WTC11 (cell line): ENCODE measurements around the gene RUVBL2. TPM values are rescaled to one million over a fixed set of nuclear protein-coding genes. Genes with fewer than 3 reads are reported as not detected.

Experiments used
- ATAC-seq: fragments of 200-7000 bp; cut with Tn5 transposase; 2 replicates; pipeline ENCODE4 v1.10.0; 2021; ENCODE audit warnings: mild to moderate bottlenecking, moderate library complexity
- CTCF ChIA-PET: fragments of 300-600 bp; sonication (Branson Sonifier 250); formaldehyde crosslinking; loops from one replicate; lab custom pipeline; 2021; ENCODE audit warnings: antibody characterized with exemption; lab: Charles Lee
- POLR2A ChIA-PET: fragments of 350-600 bp; sonication (Branson Sonifier 250); formaldehyde crosslinking; loops from one replicate; lab custom pipeline; 2021; ENCODE audit warnings: antibody characterized with exemption; lab: Charles Lee
- DNase-seq: peaks from one replicate; pipeline ENCODE4 v3.0.0; 2021; ENCODE audit warnings: low spot score
- H3K27ac Mint-ChIP-seq: 2 replicates; pipeline ENCODE4 v1.8.0; 2021; ENCODE audit warnings: mixed read lengths
- H3K27me3 Mint-ChIP-seq: 2 replicates; pipeline ENCODE4 v1.8.0; 2021; ENCODE audit warnings: low read depth, mild to moderate bottlenecking, moderate library complexity, mixed read lengths
- H3K36me3 Mint-ChIP-seq: 2 replicates; pipeline ENCODE4 v1.8.0; 2021; ENCODE audit warnings: mixed read lengths
- H3K4me1 Mint-ChIP-seq: 2 replicates; pipeline ENCODE4 v1.8.0; 2022; ENCODE audit warnings: mixed read lengths
- H3K4me3 Mint-ChIP-seq: 2 replicates; pipeline ENCODE4 v1.8.0; 2021; ENCODE audit warnings: mild to moderate bottlenecking, moderate library complexity, mixed read lengths
- H3K9me3 Mint-ChIP-seq: 2 replicates; pipeline ENCODE4 v1.8.0; 2021; ENCODE audit warnings: mixed read lengths
- ATF1 ChIP-seq: sonication (generic); formaldehyde crosslinking; IDR thresholded peaks from 2 replicates; pipeline ENCODE4 v1.8.1; 2023; ENCODE audit warnings: mild to moderate bottlenecking, moderate library complexity, missing genetic modification reagents
- ATF3 ChIP-seq: sonication (generic); formaldehyde crosslinking; conservative IDR thresholded peaks from 2 replicates; pipeline ENCODE4 v1.8.1; 2022; ENCODE audit warnings: mild to moderate bottlenecking, missing genetic modification reagents
- E2F4 ChIP-seq: sonication (generic); formaldehyde crosslinking; IDR thresholded peaks from 2 replicates; pipeline ENCODE4 v1.8.1; 2022; ENCODE audit warnings: low read depth, mild to moderate bottlenecking, moderate library complexity, missing genetic modification reagents, borderline replicate concordance
- GABPB1 ChIP-seq: sonication (generic); formaldehyde crosslinking; IDR thresholded peaks from 2 replicates; pipeline ENCODE4 v1.8.1; 2023; ENCODE audit warnings: mild to moderate bottlenecking, missing genetic modification reagents
- IRF1 ChIP-seq: sonication (generic); formaldehyde crosslinking; IDR thresholded peaks from 2 replicates; pipeline ENCODE4 v1.8.0; 2023; ENCODE audit warnings: missing genetic modification reagents
- NFATC4 ChIP-seq: fragments of 250-450 bp; sonication (Bioruptor Pico); IDR thresholded peaks from 2 replicates; pipeline ENCODE4 v1.9.0; 2021; ENCODE audit warnings: mild to moderate bottlenecking
- NFE2L1 ChIP-seq: sonication (generic); formaldehyde crosslinking; IDR thresholded peaks from 2 replicates; pipeline ENCODE4 v1.8.1; 2023; ENCODE audit warnings: missing genetic modification reagents
- TCF7 ChIP-seq: sonication (generic); formaldehyde crosslinking; IDR thresholded peaks from 2 replicates; pipeline ENCODE4 v1.8.0; 2022; ENCODE audit warnings: mild to moderate bottlenecking, low read depth, missing genetic modification reagents, moderate library complexity
- ZBTB21 ChIP-seq: sonication (generic); formaldehyde crosslinking; IDR thresholded peaks from 2 replicates; pipeline ENCODE4 v1.8.1; 2023; ENCODE audit warnings: mild to moderate bottlenecking, missing genetic modification reagents, borderline replicate concordance
- ZNF121 ChIP-seq: sonication (generic); formaldehyde crosslinking; IDR thresholded peaks from 2 replicates; pipeline ENCODE4 v1.8.0; 2023; ENCODE audit warnings: missing genetic modification reagents
- ZNF219 ChIP-seq: sonication (generic); formaldehyde crosslinking; IDR thresholded peaks from 2 replicates; pipeline ENCODE4 v1.8.0; 2023; ENCODE audit warnings: missing genetic modification reagents, mild to moderate bottlenecking, borderline replicate concordance
- ZNF232 ChIP-seq: sonication (generic); formaldehyde crosslinking; IDR thresholded peaks from 2 replicates; pipeline ENCODE4 v1.8.0; 2022; ENCODE audit warnings: mild to moderate bottlenecking, missing genetic modification reagents
- ZNF263 ChIP-seq: sonication (generic); formaldehyde crosslinking; IDR thresholded peaks from 2 replicates; pipeline ENCODE4 v1.8.1; 2022; ENCODE audit warnings: low read depth, mild to moderate bottlenecking, moderate library complexity, missing genetic modification reagents
- total RNA-seq: library from RNA; stranded (reverse); gene quantifications from 3 replicates; pipeline ENCODE4 v1.2.3, GENCODE V29; 2021
- TF ChIP-seq, protein P1 (sequence below): sonication (generic); formaldehyde crosslinking; IDR thresholded peaks from 2 replicates; pipeline ENCODE4 v1.8.1; 2023; ENCODE audit warnings: mild to moderate bottlenecking, missing genetic modification reagents
- TF ChIP-seq, protein P2 (sequence below): sonication (generic); formaldehyde crosslinking; IDR thresholded peaks from 2 replicates; pipeline ENCODE4 v1.8.0; 2022; ENCODE audit warnings: mild to moderate bottlenecking, missing genetic modification reagents
- TF ChIP-seq, protein P3 (sequence below): sonication (generic); formaldehyde crosslinking; IDR thresholded peaks from 2 replicates; pipeline ENCODE4 v1.8.1; 2022; ENCODE audit warnings: low read depth, missing genetic modification reagents, borderline replicate concordance
- TF ChIP-seq, protein P4 (sequence below): sonication (generic); formaldehyde crosslinking; IDR thresholded peaks from 2 replicates; pipeline ENCODE4 v1.8.0; 2023; ENCODE audit warnings: mild to moderate bottlenecking, missing genetic modification reagents

Gene RUVBL2
- total RNA-seq, 1 experiment from 2014 or later, result 178 TPM

DNA sequence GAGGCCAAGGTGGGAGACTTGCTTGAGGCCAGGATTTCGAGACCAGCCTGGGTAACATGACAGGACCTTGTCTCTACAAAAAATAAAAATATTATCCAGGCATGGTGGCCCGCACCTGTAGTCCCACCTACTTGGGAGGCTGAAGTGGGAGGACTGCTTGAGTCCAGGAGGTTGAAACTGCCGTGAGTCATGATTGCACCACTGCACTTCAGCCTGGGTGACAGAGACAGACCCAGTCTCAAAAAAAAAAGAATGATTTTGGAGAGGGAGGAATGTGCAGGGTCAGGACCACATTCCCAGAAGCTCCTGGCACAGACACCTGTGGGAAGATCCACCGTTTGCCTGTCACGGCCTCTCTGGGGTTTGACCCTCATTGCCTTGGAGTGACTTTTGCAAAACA lies 48.3 kb upstream of the RUVBL2 start (continued):
- TF ChIP-seq, protein P1, sequence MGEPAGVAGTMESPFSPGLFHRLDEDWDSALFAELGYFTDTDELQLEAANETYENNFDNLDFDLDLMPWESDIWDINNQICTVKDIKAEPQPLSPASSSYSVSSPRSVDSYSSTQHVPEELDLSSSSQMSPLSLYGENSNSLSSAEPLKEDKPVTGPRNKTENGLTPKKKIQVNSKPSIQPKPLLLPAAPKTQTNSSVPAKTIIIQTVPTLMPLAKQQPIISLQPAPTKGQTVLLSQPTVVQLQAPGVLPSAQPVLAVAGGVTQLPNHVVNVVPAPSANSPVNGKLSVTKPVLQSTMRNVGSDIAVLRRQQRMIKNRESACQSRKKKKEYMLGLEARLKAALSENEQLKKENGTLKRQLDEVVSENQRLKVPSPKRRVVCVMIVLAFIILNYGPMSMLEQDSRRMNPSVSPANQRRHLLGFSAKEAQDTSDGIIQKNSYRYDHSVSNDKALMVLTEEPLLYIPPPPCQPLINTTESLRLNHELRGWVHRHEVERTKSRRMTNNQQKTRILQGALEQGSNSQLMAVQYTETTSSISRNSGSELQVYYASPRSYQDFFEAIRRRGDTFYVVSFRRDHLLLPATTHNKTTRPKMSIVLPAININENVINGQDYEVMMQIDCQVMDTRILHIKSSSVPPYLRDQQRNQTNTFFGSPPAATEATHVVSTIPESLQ (CRISPR knock-in tag), result no peak
- TF ChIP-seq NFATC4 (CRISPR knock-in tag) (no peak), ZNF263 (CRISPR knock-in tag) (no peak), NFE2L1 (CRISPR knock-in tag) (no peak), ATF1 (CRISPR knock-in tag) (no peak), ZNF232 (CRISPR knock-in tag) (no peak), ZBTB21 (CRISPR knock-in tag) (no peak), ZNF219 (CRISPR knock-in tag) (no peak)

DNA sequence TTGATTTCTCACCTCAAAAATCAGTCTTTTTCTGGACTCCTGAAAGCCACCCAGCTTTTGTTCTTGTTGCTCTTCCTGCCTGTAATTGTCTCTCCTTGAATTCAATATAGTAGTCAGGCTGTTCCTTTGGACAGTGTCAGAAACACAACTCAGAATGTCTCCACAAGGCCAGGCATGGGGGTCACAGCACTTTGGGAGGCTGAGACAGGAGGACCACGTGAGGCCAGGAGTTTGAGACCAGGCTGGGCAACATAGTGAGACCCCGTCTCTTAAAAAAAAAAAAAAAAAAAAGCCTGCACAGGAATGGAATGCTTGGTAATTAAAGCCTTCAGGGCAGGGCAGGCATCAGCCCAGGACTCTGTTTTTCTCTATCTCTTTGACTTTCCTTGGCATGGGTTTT lies 47.9 kb upstream of the RUVBL2 start:
- Mint-ChIP-seq H3K4me1 (no peaks in the 10 kb centered on the region), H3K36me3 (peaks cover 10% of the 10 kb centered on the region), H3K27ac (no peak overlapping the region), H3K9me3 (peaks cover 6% of the 10 kb centered on the region), H3K4me3 (no peak overlapping the region), H3K27me3 (peaks cover 13% of the 10 kb centered on the region)
- CTCF ChIA-PET, result interaction anchor here (1.0 kb wide), 2 partner anchors 9 to 27 kb away, joined by 3 to 4 read pairs; partner anchors contain the start of gene BAX
- DNase-seq (no peak), ATAC-seq (no peak)
- 0 out of 2 replicates have a peak, but pooled peaks have one; percentile 64 for TF ChIP-seq ZNF121 (CRISPR knock-in tag)
- TF ChIP-seq, protein P2, sequence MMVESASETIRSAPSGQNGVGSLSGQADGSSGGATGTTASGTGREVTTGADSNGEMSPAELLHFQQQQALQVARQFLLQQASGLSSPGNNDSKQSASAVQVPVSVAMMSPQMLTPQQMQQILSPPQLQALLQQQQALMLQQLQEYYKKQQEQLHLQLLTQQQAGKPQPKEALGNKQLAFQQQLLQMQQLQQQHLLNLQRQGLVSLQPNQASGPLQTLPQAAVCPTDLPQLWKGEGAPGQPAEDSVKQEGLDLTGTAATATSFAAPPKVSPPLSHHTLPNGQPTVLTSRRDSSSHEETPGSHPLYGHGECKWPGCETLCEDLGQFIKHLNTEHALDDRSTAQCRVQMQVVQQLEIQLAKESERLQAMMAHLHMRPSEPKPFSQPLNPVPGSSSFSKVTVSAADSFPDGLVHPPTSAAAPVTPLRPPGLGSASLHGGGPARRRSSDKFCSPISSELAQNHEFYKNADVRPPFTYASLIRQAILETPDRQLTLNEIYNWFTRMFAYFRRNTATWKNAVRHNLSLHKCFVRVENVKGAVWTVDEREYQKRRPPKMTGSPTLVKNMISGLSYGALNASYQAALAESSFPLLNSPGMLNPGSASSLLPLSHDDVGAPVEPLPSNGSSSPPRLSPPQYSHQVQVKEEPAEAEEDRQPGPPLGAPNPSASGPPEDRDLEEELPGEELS, result no peak
- POLR2A ChIA-PET, result no interaction called here

DNA sequence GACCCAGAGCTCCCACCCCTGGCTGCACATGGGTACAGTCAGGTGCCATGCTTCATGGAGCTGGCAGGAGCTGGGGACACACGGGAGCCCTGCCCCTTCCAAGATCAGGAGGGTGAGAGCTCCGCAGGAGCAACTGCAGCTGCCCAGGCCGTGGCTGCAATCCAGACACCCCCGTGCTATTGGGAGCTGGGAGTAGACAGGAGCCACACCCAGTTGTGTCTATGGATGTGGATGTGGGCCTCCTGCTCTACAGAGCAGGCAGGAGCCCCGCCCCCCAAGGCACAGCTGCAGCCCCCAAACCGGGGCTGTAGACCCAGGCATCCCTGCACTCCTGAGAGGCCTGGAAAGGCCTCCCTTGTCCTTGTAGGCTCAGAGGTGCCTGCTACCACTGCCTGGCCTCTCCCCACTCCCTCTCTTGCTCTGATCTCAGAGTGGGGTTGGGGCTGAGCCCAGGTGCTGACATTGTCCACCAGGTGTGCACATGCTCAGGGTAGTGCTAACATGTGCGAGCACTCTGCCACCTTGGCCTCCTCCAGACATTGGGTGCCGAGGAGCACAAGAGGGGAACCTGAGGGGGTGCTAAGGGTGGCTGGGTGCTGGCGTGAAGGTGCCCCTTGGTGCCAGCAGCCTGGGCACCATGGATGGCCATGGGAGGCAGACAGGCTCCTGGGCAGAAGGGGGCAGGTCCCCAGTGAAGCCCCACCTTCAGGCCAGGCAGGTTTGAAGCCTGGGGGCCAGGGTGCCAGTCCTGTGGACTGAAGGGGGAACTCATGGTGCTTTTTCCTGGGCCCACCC lies 47.0 kb upstream of the RUVBL2 start:
- Mint-ChIP-seq H3K27me3 (peaks cover 8% of the 10 kb centered on the region), H3K4me1 (no peaks in the 10 kb centered on the region), H3K9me3 (no peaks in the 10 kb centered on the region), H3K36me3 (peaks cover 4% of the 10 kb centered on the region; the same call in 1 of the 2 replicates), H3K4me3 (no peak overlapping the region), H3K27ac (no peak overlapping the region)
- ChIA-PET CTCF (interaction anchor here (0.9 to 1.0 kb wide), 3 partner anchors 8 to 28 kb away, joined by 3 to 4 read pairs (median 3); partner anchors contain the start of gene BAX), POLR2A (no interaction called here)
- ATAC-seq (no peak), DNase-seq (no peak)
- no peak for TF ChIP-seq TCF7 (CRISPR knock-in tag)
- TF ChIP-seq, protein P3, sequence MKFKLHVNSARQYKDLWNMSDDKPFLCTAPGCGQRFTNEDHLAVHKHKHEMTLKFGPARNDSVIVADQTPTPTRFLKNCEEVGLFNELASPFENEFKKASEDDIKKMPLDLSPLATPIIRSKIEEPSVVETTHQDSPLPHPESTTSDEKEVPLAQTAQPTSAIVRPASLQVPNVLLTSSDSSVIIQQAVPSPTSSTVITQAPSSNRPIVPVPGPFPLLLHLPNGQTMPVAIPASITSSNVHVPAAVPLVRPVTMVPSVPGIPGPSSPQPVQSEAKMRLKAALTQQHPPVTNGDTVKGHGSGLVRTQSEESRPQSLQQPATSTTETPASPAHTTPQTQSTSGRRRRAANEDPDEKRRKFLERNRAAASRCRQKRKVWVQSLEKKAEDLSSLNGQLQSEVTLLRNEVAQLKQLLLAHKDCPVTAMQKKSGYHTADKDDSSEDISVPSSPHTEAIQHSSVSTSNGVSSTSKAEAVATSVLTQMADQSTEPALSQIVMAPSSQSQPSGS (CRISPR knock-in tag), result no peak
- TF ChIP-seq GABPB1, result no peak
- TF ChIP-seq IRF1 (CRISPR knock-in tag), result no peak
- no peak for TF ChIP-seq ATF3 (CRISPR knock-in tag)
- TF ChIP-seq, protein P4, sequence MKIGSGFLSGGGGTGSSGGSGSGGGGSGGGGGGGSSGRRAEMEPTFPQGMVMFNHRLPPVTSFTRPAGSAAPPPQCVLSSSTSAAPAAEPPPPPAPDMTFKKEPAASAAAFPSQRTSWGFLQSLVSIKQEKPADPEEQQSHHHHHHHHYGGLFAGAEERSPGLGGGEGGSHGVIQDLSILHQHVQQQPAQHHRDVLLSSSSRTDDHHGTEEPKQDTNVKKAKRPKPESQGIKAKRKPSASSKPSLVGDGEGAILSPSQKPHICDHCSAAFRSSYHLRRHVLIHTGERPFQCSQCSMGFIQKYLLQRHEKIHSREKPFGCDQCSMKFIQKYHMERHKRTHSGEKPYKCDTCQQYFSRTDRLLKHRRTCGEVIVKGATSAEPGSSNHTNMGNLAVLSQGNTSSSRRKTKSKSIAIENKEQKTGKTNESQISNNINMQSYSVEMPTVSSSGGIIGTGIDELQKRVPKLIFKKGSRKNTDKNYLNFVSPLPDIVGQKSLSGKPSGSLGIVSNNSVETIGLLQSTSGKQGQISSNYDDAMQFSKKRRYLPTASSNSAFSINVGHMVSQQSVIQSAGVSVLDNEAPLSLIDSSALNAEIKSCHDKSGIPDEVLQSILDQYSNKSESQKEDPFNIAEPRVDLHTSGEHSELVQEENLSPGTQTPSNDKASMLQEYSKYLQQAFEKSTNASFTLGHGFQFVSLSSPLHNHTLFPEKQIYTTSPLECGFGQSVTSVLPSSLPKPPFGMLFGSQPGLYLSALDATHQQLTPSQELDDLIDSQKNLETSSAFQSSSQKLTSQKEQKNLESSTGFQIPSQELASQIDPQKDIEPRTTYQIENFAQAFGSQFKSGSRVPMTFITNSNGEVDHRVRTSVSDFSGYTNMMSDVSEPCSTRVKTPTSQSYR (CRISPR knock-in tag), result no peak
- TF ChIP-seq ZNF263 (CRISPR knock-in tag), result no peak
- no peak for TF ChIP-seq E2F4 (CRISPR knock-in tag)
